Body of pancreas (tissue), 4 donors: ENCODE measurements around the gene PROX2.

Experiments
- POLR2A ChIP-seq, 3 donors: fragments of 450-650 bp; IDR thresholded peaks; one replicate each; pipeline ENCODE4 v1.6.1; 2016; ENCODE audit warnings: antibody characterized with exemption in 3 of 3, mild to moderate bottlenecking in 2 of 3
- TF ChIP-seq, protein P1 (sequence below), 7 experiments: fragments of 450-650 bp in 4 of 7; fragments of 200-600 bp in 3 of 7; sonication (generic) in 3 of 7; IDR thresholded peaks; one replicate each; pipeline ENCODE4 v1.5.1; 2016 to 2019; ENCODE audit warnings: antibody characterized with exemption in 7 of 7

DNA sequence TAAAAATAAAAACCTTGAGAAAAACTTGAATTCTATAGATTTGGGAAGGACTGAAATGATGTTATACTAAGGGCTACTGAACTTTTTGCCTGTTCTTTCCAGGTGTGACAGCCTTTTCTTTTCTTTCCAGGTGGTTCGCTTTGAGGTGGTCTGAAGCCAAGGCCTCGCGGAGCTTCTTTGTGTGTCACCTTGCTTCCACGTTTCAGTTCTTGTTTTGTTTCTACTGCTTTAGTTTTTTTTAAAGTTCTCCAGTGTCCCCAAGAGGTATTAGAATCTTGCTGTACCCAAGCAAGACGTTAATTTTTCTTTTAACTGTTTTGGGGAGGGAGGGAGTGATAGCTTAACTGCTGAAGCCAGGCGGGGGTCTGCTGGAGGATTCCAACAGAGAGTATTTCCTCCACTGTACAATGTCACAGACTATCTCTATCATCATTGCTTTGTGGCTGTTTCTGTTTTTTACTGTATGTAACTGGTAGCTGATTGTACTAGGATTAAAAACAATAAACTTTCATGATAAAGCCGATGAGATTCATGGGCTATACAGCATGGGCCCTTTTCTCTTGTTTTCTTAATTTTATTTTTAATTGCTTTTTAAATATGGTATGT is 40.2 kb downstream of the PROX2 start:
- no peak for TF ChIP-seq POLR2A (IDR thresholded peaks at IDR 0.05)
- TF ChIP-seq, protein P1, sequence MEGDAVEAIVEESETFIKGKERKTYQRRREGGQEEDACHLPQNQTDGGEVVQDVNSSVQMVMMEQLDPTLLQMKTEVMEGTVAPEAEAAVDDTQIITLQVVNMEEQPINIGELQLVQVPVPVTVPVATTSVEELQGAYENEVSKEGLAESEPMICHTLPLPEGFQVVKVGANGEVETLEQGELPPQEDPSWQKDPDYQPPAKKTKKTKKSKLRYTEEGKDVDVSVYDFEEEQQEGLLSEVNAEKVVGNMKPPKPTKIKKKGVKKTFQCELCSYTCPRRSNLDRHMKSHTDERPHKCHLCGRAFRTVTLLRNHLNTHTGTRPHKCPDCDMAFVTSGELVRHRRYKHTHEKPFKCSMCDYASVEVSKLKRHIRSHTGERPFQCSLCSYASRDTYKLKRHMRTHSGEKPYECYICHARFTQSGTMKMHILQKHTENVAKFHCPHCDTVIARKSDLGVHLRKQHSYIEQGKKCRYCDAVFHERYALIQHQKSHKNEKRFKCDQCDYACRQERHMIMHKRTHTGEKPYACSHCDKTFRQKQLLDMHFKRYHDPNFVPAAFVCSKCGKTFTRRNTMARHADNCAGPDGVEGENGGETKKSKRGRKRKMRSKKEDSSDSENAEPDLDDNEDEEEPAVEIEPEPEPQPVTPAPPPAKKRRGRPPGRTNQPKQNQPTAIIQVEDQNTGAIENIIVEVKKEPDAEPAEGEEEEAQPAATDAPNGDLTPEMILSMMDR (IDR thresholded peaks at IDR 0.05), result no peak
